GM10248 (cell line): Measurements from ENCODE around the gene CBLB.
"Not testable (repeated sequence)": the region's sequence is repeated elsewhere in the genome, so short reads cannot be mapped to it uniquely, and the experiment has no call there.

Experiments used
- CTCF ChIA-PET: fragments of 300-600 bp; sonication (Branson Sonifier 250); formaldehyde crosslinking; extraction: SDS; loops from one replicate; lab custom pipeline; 2021; ENCODE audit warnings: antibody characterized with exemption; lab: Yijun Ruan, JAX
- POLR2A ChIA-PET: fragments of 350-650 bp; sonication (Branson Sonifier 250); formaldehyde crosslinking; extraction: SDS; loops from one replicate; lab custom pipeline; 2020; ENCODE audit warnings: antibody characterized with exemption; lab: Yijun Ruan, JAX
- DNase-seq: peaks from one replicate; pipeline ENCODE4 v3.0.0; 2012; ENCODE audit errors: extremely low spot score
- CTCF ChIP-seq: IDR thresholded peaks from 2 replicates; pipeline ENCODE4 v1.5.1; 2012; ENCODE audit warnings: mild to moderate bottlenecking, low read depth; ENCODE audit errors: extremely low read depth, missing control alignments, control extremely low read depth

The CBLB gene

GRCh38 chr3:105816833-105817232, 52.0 kb downstream of the CBLB start:
- no peak for TF ChIP-seq CTCF
- ChIA-PET POLR2A (no interaction called here), CTCF (interaction anchor here (0.9 to 2.5 kb wide), 3 partner anchors 9 to 20 kb away, joined by 3 to 9 read pairs (median 4); no protein-coding TSS in a partner anchor)
- no peak for DNase-seq

GRCh38 chr3:105815331-105815730, 53.5 kb downstream of the CBLB start:
- CTCF ChIA-PET, result interaction anchor here (2.5 kb wide), 1 partner anchor 10 kb away, joined by 9 read pairs; no protein-coding TSS in a partner anchor
- POLR2A ChIA-PET, result not testable (repeated sequence)

GRCh38 chr3:105813710-105814109, 55.1 kb downstream of the CBLB start:
- ChIA-PET POLR2A (no interaction called here), CTCF (interaction anchor here (2.0 kb wide), 1 partner anchor 12 kb away, joined by 8 read pairs; no protein-coding TSS in a partner anchor)
- TF ChIP-seq CTCF, result no peak
- no peak for DNase-seq

More at GRCh38 chr3:105815331-105815730, 53.5 kb downstream of the CBLB start:
- DNase-seq, result not testable (repeated sequence)

GRCh38 chr3:105812194-105812586, 56.6 kb downstream of the CBLB start:
- POLR2A ChIA-PET, result no interaction called here
- TF ChIP-seq CTCF, result no peak
- CTCF ChIA-PET, result interaction anchor here (2.0 kb wide), 1 partner anchor 10 kb away, joined by 8 read pairs; no protein-coding TSS in a partner anchor
- DNase-seq, result no peak

GRCh38 chr3:105811518-105812193, 57.2 kb downstream of the CBLB start:
- POLR2A ChIA-PET, result no interaction called here
- DNase-seq, result no peak
- TF ChIP-seq CTCF, result no peak
- CTCF ChIA-PET, result interaction anchor here (0.8 kb wide), 1 partner anchor 9 kb away, joined by 3 read pairs; no protein-coding TSS in a partner anchor

GRCh38 chr3:105809208-105809888, 59.5 kb downstream of the CBLB start:
- DNase-seq, result no peak
- CTCF ChIA-PET, result interaction anchor here (1.0 to 1.8 kb wide), 6 partner anchors 8 to 28 kb away, joined by 4 to 5 read pairs (median 4); no protein-coding TSS in a partner anchor
- POLR2A ChIA-PET, result no interaction called here
- TF ChIP-seq CTCF, result no peak
